ENCODE measurements around the gene KCNJ15.
"Not testable (repeated sequence)": the region's sequence is repeated elsewhere in the genome, so short reads cannot be mapped to it uniquely, and the experiment has no call there.

KCNJ15 gene

DNA sequence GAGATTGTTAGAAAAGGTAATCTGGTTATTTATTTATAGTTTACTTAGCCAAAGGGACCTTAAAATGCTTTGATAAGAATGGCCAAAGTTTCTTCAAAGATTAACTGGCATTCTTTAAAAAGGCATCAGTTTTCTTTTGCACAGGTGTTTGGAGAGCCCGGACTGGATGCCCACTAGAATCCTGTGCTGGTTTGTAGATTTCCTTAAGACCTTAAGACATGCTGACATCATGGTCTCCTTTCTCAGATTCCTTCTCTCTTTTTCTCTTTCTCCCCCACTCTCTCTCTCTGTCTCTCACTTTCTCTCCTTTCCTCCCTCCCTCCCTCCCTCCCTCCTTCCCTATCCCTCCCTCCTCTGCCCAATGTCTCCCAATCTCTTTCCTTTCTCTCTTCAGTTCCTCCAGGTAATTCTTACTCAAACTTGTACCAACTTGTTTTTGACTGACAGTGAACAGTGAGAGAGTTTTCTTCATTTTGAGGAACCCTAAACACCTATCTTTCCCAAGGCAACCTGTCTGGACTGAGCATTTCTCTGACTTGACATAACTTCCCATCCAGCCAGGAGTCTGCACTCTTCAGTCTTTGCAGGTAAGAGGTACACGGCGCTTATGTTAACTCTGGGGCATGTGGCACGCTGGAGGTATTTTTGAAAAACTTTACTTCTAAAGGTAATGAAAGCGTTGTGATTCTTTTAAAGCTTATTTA lies at the start of gene KCNJ15:
KCNJ15 (plus strand) TSS at position 393 of the 704 bp plus-strand sequence. CDS start 42,271 bp downstream, outside the sequence.
- in situ Hi-C loops (cut with MboI; ENCODE audit: low sequenced_read_pairs): no loop called here

DNA sequence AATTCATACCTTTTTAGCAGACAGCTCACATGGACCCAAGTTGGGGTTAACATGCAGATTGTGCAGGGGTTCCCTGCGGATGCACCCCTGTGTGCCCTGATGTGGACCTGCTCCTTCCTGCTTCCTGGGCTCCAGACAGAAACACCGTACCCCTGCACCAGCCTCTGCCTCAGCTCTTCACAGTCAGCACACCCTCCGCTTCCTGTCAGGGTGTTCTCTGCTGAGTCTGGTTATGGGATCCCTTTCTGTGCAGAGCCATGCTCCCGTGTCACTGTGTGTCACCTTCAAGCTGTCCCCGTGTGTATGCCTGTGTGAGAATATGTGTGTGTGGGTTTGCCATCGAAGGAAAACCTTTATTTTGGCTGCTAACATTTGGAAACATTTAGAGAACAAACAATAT lies 48.7 kb upstream of the KCNJ15 start:
- in situ Hi-C loops (cut with MboI; ENCODE audit: low sequenced_read_pairs): no loop called here

DNA sequence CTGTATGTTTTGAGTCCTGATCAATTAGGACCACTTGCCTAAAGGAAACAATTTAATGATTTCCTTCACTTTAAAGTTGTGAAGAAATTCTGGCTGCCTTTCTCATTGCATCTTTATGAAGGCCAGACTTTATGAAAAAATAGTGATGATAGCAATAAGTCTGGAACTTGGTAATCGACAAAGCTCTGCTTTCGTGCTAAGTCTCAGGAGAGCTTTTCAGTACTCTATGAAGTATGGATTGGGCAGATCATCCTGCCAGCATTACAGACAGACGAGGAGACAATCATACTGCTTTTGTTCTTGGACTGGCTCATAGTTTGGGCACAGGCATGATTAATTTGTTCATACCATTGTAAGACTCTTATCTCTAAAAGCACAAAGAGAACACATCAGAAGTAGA lies 45.5 kb upstream of the KCNJ15 start:
- in situ Hi-C loops (cut with MboI; ENCODE audit: low sequenced_read_pairs): loop anchor here (10.0 kb wide), 1 partner anchor 143 kb away; no protein-coding TSS in a partner anchor

DNA sequence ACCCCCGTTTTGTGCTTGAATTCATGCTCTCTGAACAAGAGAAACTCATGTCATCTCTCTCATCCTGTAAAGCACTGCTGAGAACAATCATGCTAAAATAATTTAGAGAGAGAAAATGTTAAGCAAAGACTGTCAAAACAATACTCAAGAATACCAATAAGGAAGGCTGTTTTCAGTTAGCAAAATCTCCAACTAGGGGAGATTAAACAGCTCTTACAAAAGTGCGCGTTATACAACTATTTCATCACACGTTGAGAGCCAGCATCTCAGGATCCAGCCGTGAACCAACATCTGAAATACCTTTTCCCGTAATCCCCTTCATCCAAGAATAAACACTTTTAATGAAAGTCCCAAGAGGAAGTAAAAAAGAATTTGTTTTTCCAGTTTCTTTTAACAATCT lies 44.1 kb upstream of the KCNJ15 start:
- in situ Hi-C loops (cut with MboI; ENCODE audit: low sequenced_read_pairs): loop anchor here (10.0 kb wide), 1 partner anchor 142 kb away; no protein-coding TSS in a partner anchor

DNA sequence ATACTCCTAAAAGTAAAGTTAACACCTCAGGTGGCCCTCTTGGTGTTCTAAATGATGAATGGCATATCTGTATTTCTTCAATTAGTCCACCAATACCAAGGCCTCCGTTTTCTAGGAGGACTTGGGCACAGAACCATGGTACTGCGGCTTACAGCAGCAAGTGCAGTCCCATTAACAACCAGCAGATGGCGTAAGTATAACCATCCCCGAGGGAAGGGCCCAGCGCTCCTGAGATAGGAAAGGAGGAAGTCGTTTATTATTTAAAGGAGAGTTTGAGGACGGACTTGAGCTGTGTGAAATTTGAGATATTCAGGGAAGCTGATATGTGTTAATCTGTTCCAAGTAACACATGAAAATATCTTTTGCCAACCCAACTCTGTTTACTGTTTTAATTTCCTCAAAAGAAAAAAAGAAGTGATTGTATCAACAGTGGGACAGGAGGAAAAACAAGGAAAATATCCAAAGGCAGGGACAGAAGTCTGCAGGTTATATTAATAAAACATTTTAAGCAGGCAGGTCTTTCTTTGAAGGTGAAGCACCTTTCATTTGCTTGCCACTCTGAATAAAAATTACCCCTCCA lies 37.7 kb upstream of the KCNJ15 start:
- in situ Hi-C loops (cut with MboI; ENCODE audit: low sequenced_read_pairs): loop anchor here (10.0 kb wide), 1 partner anchor 136 kb away; no protein-coding TSS in a partner anchor

DNA sequence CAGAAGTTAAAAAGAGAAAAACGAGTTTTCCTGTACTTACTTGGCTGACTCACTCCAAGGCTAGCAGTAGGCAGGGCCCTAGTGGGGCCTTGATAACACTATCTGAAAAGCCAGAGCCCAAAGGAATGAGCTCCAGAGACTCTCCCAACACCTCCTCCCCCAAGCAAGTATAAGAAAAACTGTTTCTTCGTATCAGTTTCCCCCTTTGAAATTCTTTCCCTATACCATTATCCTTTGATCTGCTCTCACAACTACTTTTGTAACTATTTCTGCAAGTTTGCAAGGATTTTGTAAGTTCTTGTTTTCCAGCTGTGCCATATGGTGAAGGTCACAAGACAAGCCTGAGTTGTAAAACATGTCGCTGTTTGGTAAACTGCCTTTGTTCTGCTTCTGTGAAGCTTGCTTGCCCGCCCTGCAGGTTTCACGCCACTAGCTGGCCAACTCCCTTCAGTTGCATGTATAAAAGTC lies 36.5 kb upstream of the KCNJ15 start:
- in situ Hi-C loops (cut with MboI; ENCODE audit: low sequenced_read_pairs): no loop called here

DNA sequence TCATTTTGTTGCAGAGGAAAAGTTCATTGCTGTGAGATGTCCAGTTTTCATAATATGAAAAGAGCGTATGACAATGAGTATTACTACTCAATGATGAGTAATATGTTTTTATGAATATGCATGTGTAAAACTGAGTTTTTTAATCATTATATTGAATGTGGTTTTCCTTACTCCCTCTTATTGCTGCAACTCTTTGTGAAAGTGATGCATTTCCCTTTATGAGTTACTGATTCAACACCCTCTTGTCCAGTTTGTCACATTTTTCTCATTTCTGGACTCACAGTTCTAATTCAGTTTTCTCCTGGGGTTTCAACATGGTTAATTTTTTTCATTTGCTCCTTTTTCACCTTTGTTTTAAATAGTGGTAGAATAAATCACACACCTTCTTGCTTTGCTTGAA lies 35.2 kb upstream of the KCNJ15 start:
- in situ Hi-C loops (cut with MboI; ENCODE audit: low sequenced_read_pairs): no loop called here

DNA sequence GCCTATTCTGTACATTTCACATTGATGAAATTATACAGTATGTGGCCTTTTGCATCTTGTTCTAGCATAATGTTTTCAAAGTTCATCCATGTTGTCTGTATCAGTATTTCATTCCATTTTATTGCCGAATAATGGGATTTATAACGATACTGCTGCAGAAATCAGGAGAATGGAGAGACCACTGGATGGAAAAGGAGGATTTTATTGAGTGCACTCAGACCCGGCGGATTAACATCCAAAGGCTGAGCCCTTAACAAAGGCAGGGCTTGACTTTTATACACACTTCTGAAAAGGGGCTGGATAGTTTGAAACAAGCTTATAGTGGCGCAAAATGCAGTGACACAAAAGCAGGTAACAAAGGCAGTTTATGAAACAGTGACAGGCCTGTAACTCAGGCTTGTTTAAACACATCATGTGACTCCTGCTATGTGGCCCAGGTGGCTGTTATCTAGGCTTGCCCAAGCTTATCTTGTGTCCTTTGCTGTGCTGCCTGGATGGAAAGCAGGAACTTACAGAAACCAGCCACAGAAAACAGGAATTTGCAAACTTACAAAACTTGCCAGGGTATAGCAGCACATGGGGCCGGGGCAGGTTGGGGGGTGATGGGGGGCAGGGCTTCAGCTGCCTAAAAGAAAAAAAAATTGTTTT lies 32.8 kb upstream of the KCNJ15 start:
- in situ Hi-C loops (cut with MboI; ENCODE audit: low sequenced_read_pairs): no loop called here

DNA sequence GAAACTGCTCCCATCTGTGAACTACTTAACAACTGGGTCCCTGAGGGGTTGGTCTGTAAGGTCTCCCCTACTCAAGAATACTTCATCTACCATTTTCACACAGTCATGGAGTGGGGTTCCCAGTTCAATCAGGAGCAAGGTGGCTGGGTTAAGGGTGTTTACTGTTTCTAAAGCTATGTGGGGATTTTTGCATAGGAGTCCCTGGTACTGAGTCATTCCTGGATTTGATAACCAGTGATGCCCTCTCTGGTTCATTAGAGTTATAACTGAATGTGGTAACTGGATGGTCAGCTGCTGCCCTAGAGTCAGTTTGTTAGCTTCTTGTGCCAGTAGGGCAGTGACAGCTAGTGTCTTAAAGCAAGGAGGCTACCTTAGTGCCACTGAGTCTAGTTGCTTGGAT lies 29.4 kb upstream of the KCNJ15 start:
- in situ Hi-C loops (cut with MboI; ENCODE audit: low sequenced_read_pairs): no loop called here

DNA sequence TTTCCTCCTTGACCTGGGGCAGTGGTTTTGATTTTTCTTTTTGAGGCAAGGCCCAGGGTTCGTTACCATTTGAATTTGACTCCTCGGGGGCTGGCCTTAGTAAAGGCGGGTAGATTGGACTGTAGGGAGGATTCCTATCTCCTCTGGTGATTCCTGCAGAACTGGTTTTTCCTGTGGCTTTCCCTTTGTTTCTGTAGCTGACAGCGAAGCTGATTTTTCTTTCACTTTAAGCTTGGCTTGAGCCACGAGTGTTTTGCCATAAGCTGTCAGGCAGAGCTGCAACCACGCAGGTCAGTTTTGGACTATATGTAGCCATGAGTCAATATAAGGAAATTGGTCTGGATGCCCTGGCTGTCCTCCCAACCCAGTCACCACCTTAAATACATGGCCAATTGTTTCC lies 28.7 kb upstream of the KCNJ15 start:
- in situ Hi-C loops (cut with MboI; ENCODE audit: low sequenced_read_pairs): no loop called here

DNA sequence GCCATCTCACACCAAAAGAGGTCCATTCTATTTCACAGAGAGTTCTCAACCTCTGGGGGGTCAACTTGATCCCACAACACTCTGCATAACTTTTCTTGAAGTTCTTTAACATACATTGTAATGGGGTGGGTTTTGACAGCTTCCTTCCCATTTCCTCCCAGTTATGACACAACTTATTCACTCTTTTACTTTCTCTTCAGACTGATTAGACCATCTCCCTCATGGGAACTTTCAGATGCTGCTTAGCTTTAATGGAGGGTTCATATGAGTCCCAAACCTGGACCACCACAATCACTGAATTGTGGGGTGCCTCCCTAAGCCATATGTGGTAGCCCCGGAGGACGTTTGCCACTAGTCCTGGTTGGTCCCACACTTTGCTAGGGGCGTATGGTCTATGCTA lies 28.3 kb upstream of the KCNJ15 start:
- in situ Hi-C loops (cut with MboI; ENCODE audit: low sequenced_read_pairs): no loop called here

DNA sequence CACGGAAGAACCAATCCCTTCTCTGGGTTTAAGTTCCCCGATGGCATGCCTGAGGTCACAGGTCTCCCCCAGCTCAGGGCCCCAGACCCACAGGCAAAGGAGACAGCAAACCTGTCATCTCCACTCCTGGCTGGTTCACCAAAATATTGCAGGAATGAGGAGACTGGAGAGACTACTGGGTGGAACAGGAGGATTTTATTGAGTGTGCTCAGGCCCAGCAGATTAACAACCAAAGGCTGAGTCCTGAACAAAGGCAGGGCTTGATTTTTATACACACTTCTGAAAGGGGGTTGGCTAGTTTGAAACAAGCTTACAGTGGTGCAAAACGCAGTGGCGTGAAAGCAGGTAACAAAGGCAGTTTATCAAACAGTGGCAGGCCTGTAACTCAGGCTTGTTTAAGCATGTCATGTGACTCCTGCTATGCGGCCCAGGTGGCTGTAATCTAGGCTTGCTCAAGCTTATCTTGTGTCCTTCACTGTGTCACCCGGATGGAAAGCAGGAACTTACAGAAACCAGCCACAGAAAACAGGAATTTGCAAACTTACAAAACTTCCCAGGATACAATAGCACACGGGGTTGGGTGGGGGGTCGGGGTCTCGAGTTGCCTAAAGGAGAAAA lies 27.4 kb upstream of the KCNJ15 start:
- in situ Hi-C loops (cut with MboI; ENCODE audit: low sequenced_read_pairs): no loop called here

DNA sequence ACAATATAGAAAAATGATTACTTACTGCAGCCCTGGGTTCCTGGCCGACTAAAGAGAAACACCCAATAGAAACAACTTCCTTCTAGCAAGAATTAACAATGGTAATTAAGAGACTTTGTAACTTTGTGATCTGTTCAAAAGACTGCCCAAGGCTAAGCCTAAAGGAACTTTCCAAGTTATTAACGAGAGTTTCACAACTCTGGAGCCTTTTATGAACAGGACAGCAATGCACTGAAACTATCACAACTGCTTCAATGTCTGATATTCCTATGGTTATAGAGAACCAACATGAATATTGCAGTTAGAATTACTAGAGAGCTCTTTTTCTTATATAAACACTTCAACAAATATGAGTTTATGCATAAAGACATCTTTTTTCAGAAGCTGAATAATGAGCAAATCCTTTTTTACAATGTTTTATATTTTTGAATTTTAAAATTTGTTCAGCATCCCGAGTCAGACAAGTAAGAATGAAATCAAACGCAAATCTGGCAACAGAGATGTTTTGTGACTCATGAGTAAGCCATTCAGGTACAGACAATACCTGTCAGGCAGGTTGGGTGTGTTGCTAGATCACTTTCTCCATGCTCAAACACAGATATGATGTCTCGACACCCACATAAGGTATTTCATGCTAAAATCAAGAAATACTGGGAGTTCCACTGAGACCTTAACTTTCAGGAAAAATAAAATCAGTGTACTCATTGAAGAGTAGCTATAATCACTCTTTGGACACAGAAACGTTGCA lies 22.2 kb upstream of the KCNJ15 start:
- in situ Hi-C loops (cut with MboI; ENCODE audit: low sequenced_read_pairs): no loop called here

DNA sequence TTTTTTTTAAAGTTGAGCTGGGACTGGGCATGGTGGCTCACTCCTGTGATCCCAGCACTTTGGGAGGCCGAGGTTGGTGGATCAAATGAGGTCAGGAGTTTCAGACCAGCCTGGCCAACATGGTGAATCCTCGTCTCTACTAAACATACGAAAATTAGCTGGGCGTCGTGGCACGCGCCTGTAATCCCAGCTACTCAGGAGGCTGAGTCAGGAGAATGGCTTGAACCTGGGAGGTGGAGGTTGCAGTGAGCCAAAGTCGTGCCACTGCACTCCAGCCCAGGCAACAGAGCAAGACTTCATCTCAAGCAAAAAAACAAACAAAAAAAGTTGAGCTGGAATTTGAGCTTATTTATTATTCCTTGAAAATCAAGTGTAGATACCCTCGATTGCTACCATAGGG lies 21.5 kb upstream of the KCNJ15 start:
- in situ Hi-C loops (cut with MboI; ENCODE audit: low sequenced_read_pairs): not testable (repeated sequence)

DNA sequence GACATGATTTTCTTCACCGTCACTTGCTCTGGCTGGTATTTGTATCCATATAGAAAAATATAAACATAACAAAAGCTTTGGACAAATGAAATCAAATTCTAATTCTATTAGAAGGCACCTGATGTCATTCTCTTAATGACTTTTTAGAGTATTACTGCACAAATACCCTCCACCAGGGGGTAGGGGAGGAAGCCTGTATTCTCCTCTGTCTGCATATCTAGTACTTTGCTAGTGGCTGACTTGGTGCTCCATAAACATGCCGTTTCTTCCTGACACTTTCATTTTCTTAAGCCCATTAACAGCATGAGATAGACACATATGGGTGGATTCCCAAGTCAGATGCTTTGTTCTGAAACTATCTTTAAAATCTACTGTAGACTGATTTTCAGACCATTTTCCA lies 20.6 kb upstream of the KCNJ15 start:
- in situ Hi-C loops (cut with MboI; ENCODE audit: low sequenced_read_pairs): no loop called here

DNA sequence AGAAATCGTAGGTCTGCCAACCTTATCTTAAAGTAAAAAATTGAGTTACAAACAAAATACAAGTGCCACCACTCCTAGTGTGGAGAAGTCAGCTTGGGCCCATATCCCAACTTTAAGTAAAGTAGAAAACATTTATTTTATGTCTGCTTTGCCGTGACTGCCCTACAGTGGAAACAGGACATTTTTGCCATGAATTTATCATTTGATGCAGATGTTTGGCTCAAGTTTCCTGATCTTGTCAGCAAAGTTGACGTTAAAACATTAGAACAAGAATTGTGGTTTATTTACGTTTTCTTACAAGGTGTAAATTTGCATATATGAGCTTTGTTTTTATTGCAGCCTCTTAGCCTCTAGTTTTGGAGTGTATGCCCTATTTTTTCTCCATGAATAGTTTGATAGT lies 17.1 kb upstream of the KCNJ15 start:
- in situ Hi-C loops (cut with MboI; ENCODE audit: low sequenced_read_pairs): no loop called here

DNA sequence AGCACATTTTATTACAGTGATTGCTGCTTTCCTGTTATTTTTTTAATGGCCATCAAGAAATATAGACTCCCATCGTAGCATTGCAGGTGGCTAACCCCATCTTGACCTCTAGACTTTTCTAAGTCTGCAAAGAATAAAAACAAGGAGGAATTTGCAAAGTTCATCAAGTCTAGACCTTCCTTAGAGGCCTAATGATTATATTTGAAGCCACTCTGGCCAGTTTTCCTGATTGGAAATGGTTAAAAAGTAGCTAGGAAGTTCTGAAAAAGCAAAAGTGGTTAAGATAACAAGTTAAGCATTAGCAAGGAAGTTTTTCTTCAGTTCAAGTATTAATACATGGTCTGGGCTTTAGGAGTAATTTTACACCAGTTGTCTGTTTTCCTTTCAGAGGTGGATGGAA lies 16.7 kb upstream of the KCNJ15 start:
- in situ Hi-C loops (cut with MboI; ENCODE audit: low sequenced_read_pairs): no loop called here

DNA sequence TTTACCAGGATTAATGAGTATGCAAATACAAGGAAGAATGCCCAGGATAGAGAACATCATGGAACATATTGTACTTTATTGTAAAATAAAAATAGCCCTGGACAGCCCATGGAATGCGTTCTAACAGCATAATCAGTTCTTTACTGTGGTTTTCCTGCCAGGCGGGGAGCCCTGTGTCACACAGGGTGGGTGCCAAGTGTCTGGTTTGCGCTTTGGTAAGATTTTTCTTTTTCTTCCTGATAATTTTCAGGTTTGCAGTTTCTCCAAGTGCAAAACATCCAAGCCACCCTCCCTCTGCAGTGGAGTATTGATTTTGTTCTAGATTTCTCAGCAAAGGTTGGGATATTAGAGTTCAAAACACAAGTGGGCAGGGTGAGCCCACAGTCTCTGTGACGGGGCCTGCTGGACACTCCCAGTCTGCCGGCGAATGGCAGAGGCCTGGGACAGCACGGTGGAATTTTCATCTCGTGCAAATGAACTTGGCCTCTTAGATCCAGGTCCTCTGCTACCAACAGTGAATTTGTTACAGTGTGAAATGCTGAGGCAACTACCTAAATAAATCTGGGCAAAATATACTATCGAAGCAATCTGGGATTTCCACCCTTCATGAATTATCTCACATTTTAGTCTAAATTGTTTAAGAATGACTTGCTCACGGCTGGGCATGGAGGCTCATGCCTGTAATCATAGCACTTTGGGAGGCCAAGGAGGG lies 15.6 kb upstream of the KCNJ15 start:
- in situ Hi-C loops (cut with MboI; ENCODE audit: low sequenced_read_pairs): no loop called here

DNA sequence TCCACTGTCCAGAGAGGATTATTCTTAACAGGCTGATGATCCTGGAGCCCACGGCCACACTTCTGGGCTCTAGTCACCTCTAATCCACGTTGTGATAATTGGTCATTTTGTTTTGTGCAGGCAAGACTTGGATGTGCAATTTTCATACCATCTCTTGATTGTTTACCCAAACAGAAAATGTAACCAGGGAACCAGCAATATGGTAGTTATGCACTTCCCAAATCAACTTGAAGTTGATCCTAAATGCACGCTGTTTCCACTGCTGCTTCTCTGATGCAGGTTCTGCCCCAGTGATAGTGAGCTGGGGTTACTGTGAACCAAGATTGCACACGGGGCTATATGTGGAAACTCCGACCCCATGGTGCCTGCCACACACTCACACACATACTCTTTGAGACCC lies 14.7 kb upstream of the KCNJ15 start:
- in situ Hi-C loops (cut with MboI; ENCODE audit: low sequenced_read_pairs): no loop called here

DNA sequence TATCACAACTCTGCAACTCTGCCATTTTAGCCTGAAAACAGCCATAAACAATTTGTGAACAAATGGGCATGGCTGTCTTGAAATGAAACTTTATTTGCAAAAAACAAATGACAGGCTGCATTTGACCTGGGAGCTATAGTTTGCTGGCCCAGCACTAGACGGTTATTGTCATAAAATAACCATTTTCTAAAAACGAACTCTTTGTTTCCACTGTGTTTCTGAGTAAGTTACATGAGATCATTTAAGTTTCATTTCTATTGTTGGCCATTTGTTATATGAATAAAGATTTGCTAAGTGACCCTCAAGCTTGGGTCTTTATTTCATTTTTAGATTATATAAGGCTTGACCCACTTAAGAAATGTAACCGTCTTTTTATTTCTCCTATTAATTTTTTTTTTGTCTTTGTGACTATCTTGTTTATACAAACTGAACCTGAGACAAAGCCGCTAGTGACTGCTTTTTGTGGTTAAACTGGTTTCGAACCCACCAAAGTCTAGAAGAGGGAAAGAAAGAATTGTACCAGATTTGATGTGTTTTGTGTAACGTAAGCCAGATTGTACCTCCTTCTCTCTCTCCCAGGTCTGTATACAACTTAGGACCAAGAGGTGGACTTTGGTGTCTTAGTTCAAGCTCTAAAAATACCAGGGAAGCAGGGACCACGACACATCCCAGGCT lies 12.9 kb upstream of the KCNJ15 start:
- in situ Hi-C loops (cut with MboI; ENCODE audit: low sequenced_read_pairs): no loop called here

Data from HL-60/S4 treated with retinoic acid at 250 ng/mL for 4 days and 3 days (cell line).